Stimulated activated naive CD8-positive, alpha-beta T cell treated with anti-CD3 and anti-CD28 coated beads, Interleukin-15, Interleukin-2, amounts not matched to agents 100 U/mL and 50 U/mL, for 24 hours (primary cell): ENCODE data around the gene USF3.
A peak's percentile ranks its signal among the peaks of the same experiment; 100 is the strongest.

Experiments used
- ATAC-seq: fragments of 150-1000 bp; cut with Tn5 transposase; one replicate; pipeline ENCODE4 v1.10.0; 2021
- DNase-seq: peaks from one replicate; pipeline ENCODE4 v3.0.0; 2021

The USF3 gene

GRCh38 chr3:113695786-113696645, at the start of gene USF3:
TSS of gene USF3 (minus strand) at chr3:113696642. CDS start at chr3:113674878, 21,764 bp downstream.
- peak; percentile 83 for DNase-seq
- peak; percentile 75 for ATAC-seq

GRCh38 chr3:113745756-113746547, 49.5 kb upstream of the USF3 start, which contains the start of gene NAA50:
TSS of gene NAA50 (minus strand) at chr3:113746249. CDS start at chr3:113745949, 300 bp downstream.
- ATAC-seq = peak; percentile 72
- peak; percentile 96 for DNase-seq

- peak; percentile 74 for ATAC-seq
- peak; percentile 71 for DNase-seq
Measured at GRCh38 chr3:113744941-113745755, 48.7 kb upstream of the USF3 start.

GRCh38 chr3:113743006-113743630, 46.7 kb upstream of the USF3 start:
- ATAC-seq = no peak
- DNase-seq = no peak

- DNase-seq (no peak), ATAC-seq (no peak)
Measured at GRCh38 chr3:113741620-113742019, 45.2 kb upstream of the USF3 start.

- DNase-seq (no peak), ATAC-seq (no peak)
Measured at GRCh38 chr3:113741086-113741485, 44.6 kb upstream of the USF3 start.

- DNase-seq (no peak), ATAC-seq (peak; percentile 49)
Measured at GRCh38 chr3:113736548-113737089, 40.2 kb upstream of the USF3 start.

- DNase-seq = no peak
- ATAC-seq = no peak
Measured at GRCh38 chr3:113731694-113732093, 35.3 kb upstream of the USF3 start.

GRCh38 chr3:113730550-113730949, 34.1 kb upstream of the USF3 start:
- DNase-seq (no peak), ATAC-seq (no peak)

- ATAC-seq (no peak), DNase-seq (no peak)
Measured at GRCh38 chr3:113728661-113729060, 32.2 kb upstream of the USF3 start.

GRCh38 chr3:113721636-113722035, 25.2 kb upstream of the USF3 start:
- DNase-seq = no peak
- ATAC-seq = no peak

GRCh38 chr3:113719758-113720157, 23.3 kb upstream of the USF3 start:
- DNase-seq (no peak), ATAC-seq (no peak)

GRCh38 chr3:113719294-113719693, 22.9 kb upstream of the USF3 start:
- no peak for DNase-seq
- no peak for ATAC-seq

GRCh38 chr3:113717818-113718217, 21.4 kb upstream of the USF3 start:
- ATAC-seq = peak; percentile 97
- no peak for DNase-seq

GRCh38 chr3:113717308-113717707, 20.9 kb upstream of the USF3 start:
- no peak for ATAC-seq
- DNase-seq = no peak

GRCh38 chr3:113714702-113715101, 18.3 kb upstream of the USF3 start:
- no peak for ATAC-seq

GRCh38 chr3:113712129-113712528, 15.7 kb upstream of the USF3 start:
- ATAC-seq (no peak), DNase-seq (no peak)

More at GRCh38 chr3:113714702-113715101, 18.3 kb upstream of the USF3 start:
- no peak for DNase-seq

GRCh38 chr3:113707835-113708234, 11.4 kb upstream of the USF3 start:
- DNase-seq (no peak), ATAC-seq (no peak)

- DNase-seq (peak; percentile 37), ATAC-seq (no peak)
Measured at GRCh38 chr3:113698956-113699355, 2.5 kb upstream of the USF3 start.

- ATAC-seq (no peak), DNase-seq (no peak)
Measured at GRCh38 chr3:113698213-113698742, 1.8 kb upstream of the USF3 start.

GRCh38 chr3:113697500-113698090, 1.2 kb upstream of the USF3 start:
- no peak for DNase-seq
- no peak for ATAC-seq
